Immature natural killer cell (primary cell): ENCODE data around the gene REN. TPM values are rescaled to one million over a fixed set of nuclear protein-coding genes. Genes with fewer than 3 reads are reported as not detected.

ENCODE experiments used
- DNase-seq, 3 donors: peaks; one replicate each; pipeline ENCODE4 v3.0.0; 2022; ENCODE audit warnings: mixed read lengths in 1 of 3
- H3K27ac Mint-ChIP-seq, 6 donors: one replicate each; pipeline ENCODE4 v1.8.0; 2020; ENCODE audit warnings: mixed read lengths in 6 of 6, mild to moderate bottlenecking in 5 of 6, inconsistent platforms in 4 of 6, moderate library complexity in 3 of 6
- H3K27me3 Mint-ChIP-seq, 3 donors: one replicate each; pipeline ENCODE4 v1.8.0; 2020 to 2021; ENCODE audit warnings: low read depth in 3 of 3, mild to moderate bottlenecking in 3 of 3, mixed read lengths in 3 of 3, moderate library complexity in 3 of 3, inconsistent platforms in 1 of 3
- H3K36me3 Mint-ChIP-seq, 3 donors: one replicate each; pipeline ENCODE4 v1.8.0; 2020; ENCODE audit warnings: mixed read lengths in 3 of 3, inconsistent platforms in 2 of 3, mild to moderate bottlenecking in 2 of 3
- H3K4me1 Mint-ChIP-seq, 2 donors: one replicate each; pipeline ENCODE4 v1.8.0; 2020; ENCODE audit warnings: inconsistent platforms in 2 of 2, mild to moderate bottlenecking in 2 of 2, mixed read lengths in 2 of 2, moderate library complexity in 1 of 2
- H3K4me3 Mint-ChIP-seq, 5 donors: one replicate each; pipeline ENCODE4 v1.8.0; 2020; ENCODE audit warnings: mild to moderate bottlenecking in 5 of 5, mixed read lengths in 5 of 5, inconsistent platforms in 3 of 5, moderate library complexity in 3 of 5
- H3K9me3 Mint-ChIP-seq, 6 donors: one replicate each; pipeline ENCODE4 v1.8.0; 2020; ENCODE audit warnings: mild to moderate bottlenecking in 6 of 6, mixed read lengths in 6 of 6, inconsistent platforms in 4 of 6, moderate library complexity in 3 of 6
- polyA plus RNA-seq, 3 donors: library from polyadenylated mRNA; unstranded; fragments of 300-500 nt; fragmentation: Illumina TruSeq; gene quantifications; one replicate each; pipeline ENCODE4 v1.2.3, GENCODE V29; 2021

Gene REN
- not detected for polyA plus RNA-seq

GRCh38 chr1:204166219-204166618, at the start of gene REN:
TSS of gene REN (minus strand) at chr1:204166337. CDS start at chr1:204166293, 44 bp downstream.
- Mint-ChIP-seq H3K36me3 (peaks cover 0 to 4% (median 4%) of the 10 kb centered on the region in 3 donors), H3K27me3 (peaks cover 4 to 5% (median 5%) of the 10 kb centered on the region in 3 donors), H3K9me3 (peaks cover 19 to 33% (median 27%) of the 10 kb centered on the region in 6 donors), H3K4me1 (no peaks in the 10 kb centered on the region), H3K27ac (no peak within 1 kb of the TSS), H3K4me3 (no peak within 1 kb of the TSS)
- DNase-seq = no peak

GRCh38 chr1:204213668-204214662, 47.8 kb upstream of the REN start, which contains the start of gene GOLT1A:
TSS of gene GOLT1A (minus strand) at chr1:204213988. CDS start at chr1:204213906, 82 bp downstream.
- H3K36me3 Mint-ChIP-seq = no peaks in the 10 kb centered on the region
- no peak within 1 kb of the TSS for H3K27ac Mint-ChIP-seq
- H3K27me3 Mint-ChIP-seq = peaks cover 3 to 10% (median 3%) of the 10 kb centered on the region in 3 donors
- peaks cover 11 to 17% of the 10 kb centered on the region in 2 donors for H3K4me1 Mint-ChIP-seq
- peak in 1 of 3 donors; percentile 10 for DNase-seq
- no peaks in the 10 kb centered on the region for H3K9me3 Mint-ChIP-seq
- H3K4me3 Mint-ChIP-seq = peak within 1 kb of the TSS; percentile 42 to 78 (median 61)

- peaks cover 2 to 9% (median 3%) of the 10 kb centered on the region in 3 donors for H3K27me3 Mint-ChIP-seq
- H3K9me3 Mint-ChIP-seq = no peaks in the 10 kb centered on the region
Observed at GRCh38 chr1:204212715-204213114, 46.6 kb upstream of the REN start.

GRCh38 chr1:204211046-204211445, 44.9 kb upstream of the REN start:
- no peak overlapping the region for H3K27ac Mint-ChIP-seq
- H3K4me1 Mint-ChIP-seq = peaks cover 6 to 7% of the 10 kb centered on the region in 2 donors
- peaks cover 3 to 9% (median 6%) of the 10 kb centered on the region in 3 donors for H3K27me3 Mint-ChIP-seq
- no peaks in the 10 kb centered on the region for H3K9me3 Mint-ChIP-seq
- H3K4me3 Mint-ChIP-seq = no peak overlapping the region
- no peaks in the 10 kb centered on the region for H3K36me3 Mint-ChIP-seq
- no peak for DNase-seq

More at GRCh38 chr1:204212715-204213114, 46.6 kb upstream of the REN start:
- H3K27ac Mint-ChIP-seq = no peak overlapping the region
- no peak for DNase-seq
- peaks cover 6 to 7% of the 10 kb centered on the region in 2 donors for H3K4me1 Mint-ChIP-seq
- no peak overlapping the region for H3K4me3 Mint-ChIP-seq
- no peaks in the 10 kb centered on the region for H3K36me3 Mint-ChIP-seq

- no peak overlapping the region for H3K27ac Mint-ChIP-seq
Observed at GRCh38 chr1:204207136-204207616, 41.0 kb upstream of the REN start.

GRCh38 chr1:204206121-204206520, 40.0 kb upstream of the REN start:
- H3K36me3 Mint-ChIP-seq = no peaks in the 10 kb centered on the region
- no peak overlapping the region for H3K27ac Mint-ChIP-seq
- no peak for DNase-seq
- no peaks in the 10 kb centered on the region for H3K4me1 Mint-ChIP-seq
- H3K4me3 Mint-ChIP-seq = no peak overlapping the region
- peaks cover 1 to 12% (median 2%) of the 10 kb centered on the region in 3 donors for H3K27me3 Mint-ChIP-seq
- no peaks in the 10 kb centered on the region for H3K9me3 Mint-ChIP-seq

More at GRCh38 chr1:204207136-204207616, 41.0 kb upstream of the REN start:
- H3K4me3 Mint-ChIP-seq = no peak overlapping the region
- H3K9me3 Mint-ChIP-seq = no peaks in the 10 kb centered on the region
- H3K36me3 Mint-ChIP-seq = no peaks in the 10 kb centered on the region
- no peaks in the 10 kb centered on the region for H3K4me1 Mint-ChIP-seq
- peaks cover 1 to 12% (median 2%) of the 10 kb centered on the region in 3 donors for H3K27me3 Mint-ChIP-seq
- peak; percentile 49 to 57 (median 55) for DNase-seq

- Mint-ChIP-seq H3K4me3 (no peak overlapping the region), H3K27ac (peak overlapping the region in 1 of 6 donors; percentile 1), H3K9me3 (no peaks in the 10 kb centered on the region), H3K4me1 (no peaks in the 10 kb centered on the region), H3K27me3 (peaks cover 1 to 12% (median 2%) of the 10 kb centered on the region in 3 donors), H3K36me3 (no peaks in the 10 kb centered on the region)
- no peak for DNase-seq
Observed at GRCh38 chr1:204205486-204205885, 39.3 kb upstream of the REN start.

- H3K27ac Mint-ChIP-seq = no peak overlapping the region
Observed at GRCh38 chr1:204204944-204205343, 38.8 kb upstream of the REN start.

GRCh38 chr1:204203206-204203767, 37.1 kb upstream of the REN start:
- peaks cover 0 to 12% (median 1%) of the 10 kb centered on the region in 3 donors for H3K27me3 Mint-ChIP-seq
- no peak overlapping the region for H3K27ac Mint-ChIP-seq
- H3K36me3 Mint-ChIP-seq = no peaks in the 10 kb centered on the region

More at GRCh38 chr1:204204944-204205343, 38.8 kb upstream of the REN start:
- Mint-ChIP-seq H3K4me3 (no peak overlapping the region), H3K9me3 (no peaks in the 10 kb centered on the region), H3K4me1 (no peaks in the 10 kb centered on the region), H3K36me3 (no peaks in the 10 kb centered on the region), H3K27me3 (peaks cover 1 to 12% (median 2%) of the 10 kb centered on the region in 3 donors)
- no peak for DNase-seq

GRCh38 chr1:204202481-204202880, 36.3 kb upstream of the REN start:
- Mint-ChIP-seq H3K36me3 (no peaks in the 10 kb centered on the region), H3K9me3 (no peaks in the 10 kb centered on the region), H3K27ac (no peak overlapping the region), H3K4me3 (no peak overlapping the region), H3K4me1 (no peaks in the 10 kb centered on the region), H3K27me3 (peaks cover 0 to 12% (median 0%) of the 10 kb centered on the region in 3 donors)
- no peak for DNase-seq

More at GRCh38 chr1:204203206-204203767, 37.1 kb upstream of the REN start:
- H3K4me3 Mint-ChIP-seq = no peak overlapping the region
- no peaks in the 10 kb centered on the region for H3K9me3 Mint-ChIP-seq
- no peaks in the 10 kb centered on the region for H3K4me1 Mint-ChIP-seq
- no peak for DNase-seq

GRCh38 chr1:204201348-204202040, 35.4 kb upstream of the REN start:
- H3K9me3 Mint-ChIP-seq = no peaks in the 10 kb centered on the region
- H3K4me3 Mint-ChIP-seq = no peak overlapping the region
- no peaks in the 10 kb centered on the region for H3K4me1 Mint-ChIP-seq
- no peak for DNase-seq
- H3K27me3 Mint-ChIP-seq = peaks cover 0 to 10% (median 2%) of the 10 kb centered on the region in 3 donors
- H3K36me3 Mint-ChIP-seq = no peaks in the 10 kb centered on the region
- H3K27ac Mint-ChIP-seq = no peak overlapping the region

- H3K36me3 Mint-ChIP-seq = no peaks in the 10 kb centered on the region
- H3K4me3 Mint-ChIP-seq = no peak overlapping the region
- no peaks in the 10 kb centered on the region for H3K9me3 Mint-ChIP-seq
- H3K27ac Mint-ChIP-seq = no peak overlapping the region
- DNase-seq = no peak
- peaks cover 2 to 9% (median 4%) of the 10 kb centered on the region in 3 donors for H3K27me3 Mint-ChIP-seq
- peaks cover 0 to 2% of the 10 kb centered on the region in 2 donors for H3K4me1 Mint-ChIP-seq
Observed at GRCh38 chr1:204199579-204199978, 33.4 kb upstream of the REN start.
